ENCODE measurements around the gene PSD2. TPM values are rescaled to one million over a fixed set of nuclear protein-coding genes. Genes with fewer than 3 reads are reported as not detected.
"Not testable (repeated sequence)": the region's sequence is repeated elsewhere in the genome, so short reads cannot be mapped to it uniquely, and the experiment has no call there.

Gene PSD2
- total and polyA plus RNA-seq, 7 donors, result under 0.01 to 0.28 (median 0.10) TPM; not detected in 4

GRCh38 chr5:139788294-139788910 is 7.2 kb upstream of the PSD2 start:
- intact Hi-C loops (cut with DNase I), result loop anchor here (5.0 kb wide), 1 partner anchor 359 kb away; no protein-coding TSS in a partner anchor
- DNase-seq, result no peak
- WGBS, 2 donors, result 39 to 47% methylated on average over 32 of the region's 32 CpGs
- Histone ChIP-seq H3K4me3 (peak overlapping the region; percentile 42 to 64 (median 56)), H3K9me3 (no peaks in the 10 kb centered on the region), H3K36me3 (no peaks in the 10 kb centered on the region), H3K27me3 (no peaks in the 10 kb centered on the region), H3K4me1 (peaks cover 0 to 13% (median 10%) of the 10 kb centered on the region in 4 donors), H3K27ac (peak overlapping the region; percentile 67 to 76 (median 70))
- TF ChIP-seq EP300 (IDR thresholded peaks at IDR 0.05), result no peak
- peak in 1 of 4 experiments; percentile 3 for TF ChIP-seq CTCF (IDR thresholded peaks at IDR 0.05)

- Histone ChIP-seq H3K27me3 (peaks cover 0 to under 1% (median 0%) of the 10 kb centered on the region in 3 donors), H3K27ac (peak overlapping the region in 3 of 4 donors; percentile 26 to 71 (median 67)), H3K4me3 (no peak overlapping the region), H3K36me3 (no peaks in the 10 kb centered on the region), H3K4me1 (peaks cover 0 to 13% (median 10%) of the 10 kb centered on the region in 4 donors), H3K9me3 (no peaks in the 10 kb centered on the region)
- 85 to 89% methylated on average over 12 of the region's 12 CpGs for WGBS, 2 donors
- intact Hi-C loops (cut with DNase I), result loop anchor here (5.0 kb wide), 1 partner anchor 358 kb away; no protein-coding TSS in a partner anchor
- no peak for DNase-seq
- TF ChIP-seq POLR2A (IDR thresholded peaks at IDR 0.05) (no peak), CTCF (IDR thresholded peaks at IDR 0.05) (no peak), POLR2AphosphoS5 (IDR thresholded peaks at IDR 0.05) (no peak), EP300 (IDR thresholded peaks at IDR 0.05) (no peak)
Measured at GRCh38 chr5:139789116-139789844, 6.3 kb upstream of the PSD2 start.

GRCh38 chr5:139789845-139790189 is 5.8 kb upstream of the PSD2 start:
- intact Hi-C loops (cut with DNase I), result loop anchor here (5.0 kb wide), 1 partner anchor 357 kb away; no protein-coding TSS in a partner anchor
- TF ChIP-seq EP300 (IDR thresholded peaks at IDR 0.05) (no peak), POLR2AphosphoS5 (IDR thresholded peaks at IDR 0.05) (no peak), CTCF (IDR thresholded peaks at IDR 0.05) (no peak), POLR2A (IDR thresholded peaks at IDR 0.05) (no peak)
- peaks cover 0 to 6% (median 5%) of the 10 kb centered on the region in 3 donors for H3K27me3 ChIP-seq
- H3K4me3 ChIP-seq, result no peak overlapping the region
- 84 to 85% methylated on average over 12 of the region's 12 CpGs for WGBS, 2 donors
- H3K27ac ChIP-seq, result no peak overlapping the region
- no peaks in the 10 kb centered on the region for H3K9me3 ChIP-seq
- DNase-seq, result no peak
- no peaks in the 10 kb centered on the region for H3K36me3 ChIP-seq
- H3K4me1 ChIP-seq, result peaks cover 0 to 13% (median 10%) of the 10 kb centered on the region in 4 donors

GRCh38 chr5:139792218-139792617 is 3.4 kb upstream of the PSD2 start:
- intact Hi-C loops (cut with DNase I), result no loop called here
- H3K27ac ChIP-seq, result no peak overlapping the region
- H3K4me1 ChIP-seq, result peaks cover 0 to 29% (median 22%) of the 10 kb centered on the region in 4 donors
- TF ChIP-seq POLR2A (IDR thresholded peaks at IDR 0.05) (no peak), CTCF (IDR thresholded peaks at IDR 0.05) (no peak), POLR2AphosphoS5 (IDR thresholded peaks at IDR 0.05) (no peak), EP300 (IDR thresholded peaks at IDR 0.05) (no peak)
- peaks cover 19 to 30% (median 29%) of the 10 kb centered on the region in 3 donors for H3K27me3 ChIP-seq
- no peak for DNase-seq
- WGBS, 2 donors, result 72 to 78% methylated on average over 2 of the region's 2 CpGs
- no peaks in the 10 kb centered on the region for H3K36me3 ChIP-seq
- H3K4me3 ChIP-seq, result no peak overlapping the region
- H3K9me3 ChIP-seq, result no peaks in the 10 kb centered on the region

- intact Hi-C loops (cut with DNase I); DNase-seq; H3K36me3 ChIP-seq; H3K4me3 ChIP-seq; H3K9me3 ChIP-seq; H3K27ac ChIP-seq: not testable (repeated sequence)
- peaks cover 22 to 34% (median 33%) of the 10 kb centered on the region in 3 donors for H3K27me3 ChIP-seq
- peaks cover 0 to 29% (median 20%) of the 10 kb centered on the region in 4 donors for H3K4me1 ChIP-seq
- WGBS, 2 donors, result 76 to 79% methylated on average over 2 of the region's 2 CpGs
Measured at GRCh38 chr5:139792655-139793054, 3.0 kb upstream of the PSD2 start.

All from sigmoid colon (tissue), 7 donors.